HepG2 (cell line): ENCODE results near the gene MSI2. TPM values are rescaled to one million over a fixed set of nuclear protein-coding genes. Genes with fewer than 3 reads are reported as not detected.

Experiments
- ATAC-seq: fragments of 200-7000 bp; cut with Tn5 transposase; 3 replicates; pipeline ENCODE4 v1.9.1; 2020; ENCODE audit warnings: mild to moderate bottlenecking, moderate library complexity
- BruUV-seq: library from RNA; stranded (reverse); fragments of 400-500 nt; replicated peaks from 2 replicates; lab custom pipeline; 2021; lab: Mats Ljungman, UMichigan
- CTCF ChIA-PET: fragments of 300-600 bp; formaldehyde crosslinking; extraction: SDS; loops from one replicate; lab custom pipeline; 2021; ENCODE audit warnings: low total read pairs, inconsistent platforms, low intra/inter-chr PET ratio; lab: Yijun Ruan, JAX
- POLR2A ChIA-PET: fragments of 350-600 bp; sonication (Branson Sonifier 250); formaldehyde crosslinking; loops from one replicate; lab custom pipeline; 2020; ENCODE audit warnings: antibody characterized with exemption, inconsistent platforms; lab: Yijun Ruan, JAX
- DNase-seq: peaks from one replicate; pipeline ENCODE4 v3.0.0-alpha.2; 2015; ENCODE audit warnings: low spot score
- FAIRE-seq: peaks from 3 replicates; lab custom pipeline; 2011; peaks lifted over from hg19 to GRCh38; lab: Jason Lieb, UNC
- H2AFZ ChIP-seq: one replicate; pipeline ENCODE4 v1.6.1; 2011; ENCODE audit warnings: low read length, inconsistent platforms
- H3K27ac ChIP-seq: fragments of 300-600 bp; 3 replicates; pipeline ENCODE4 v1.8.0; 2011; ENCODE audit warnings: mixed run types, mild to moderate bottlenecking, mixed read lengths, low read length, inconsistent platforms; ENCODE audit not compliant: insufficient read depth; ENCODE audit errors: extremely low read length
- H3K27me3 ChIP-seq, 2 experiments: fragments of 200-600 bp in 1 of 2; 2 replicates in 1 of 2; 3 replicates in 1 of 2; pipeline versions ENCODE4 v1.6.0 to v1.8.0; 2011; ENCODE audit warnings: low read length in 2 of 2, mild to moderate bottlenecking in 2 of 2, moderate library complexity in 2 of 2, inconsistent platforms in 1 of 2; ENCODE audit not compliant: insufficient read depth in 2 of 2, control insufficient read depth in 1 of 2
- H3K36me3 ChIP-seq, 2 experiments: fragments of 200-600 bp in 1 of 2; replicated peaks in 1 of 2; 2 replicates in 1 of 2; 3 replicates in 1 of 2; pipeline versions ENCODE4 v1.5.1 to v1.8.0; 2011; ENCODE audit warnings: low read length in 2 of 2, inconsistent platforms in 1 of 2; ENCODE audit not compliant: insufficient read depth in 2 of 2, control insufficient read depth in 1 of 2
- H3K4me1 ChIP-seq: 2 replicates; pipeline ENCODE4 v1.5.1; 2012; ENCODE audit warnings: low read length, inconsistent platforms; ENCODE audit not compliant: insufficient read depth
- H3K4me2 ChIP-seq: 2 replicates; pipeline ENCODE4 v1.6.0; 2011; ENCODE audit warnings: low read depth, low read length, inconsistent platforms
- H3K4me3 ChIP-seq, 3 experiments: fragments of 200-600 bp in 1 of 3; sonication (generic), shearing (Covaris generic) in 1 of 3; replicated peaks in 1 of 3; 2 replicates each; pipeline ENCODE4 v1.5.1; 2011 to 2016; ENCODE audit warnings: low read length in 3 of 3, inconsistent platforms in 2 of 3, low read depth in 2 of 3, mild to moderate bottlenecking in 2 of 3, control low read depth in 1 of 3, mixed read lengths in 1 of 3; ENCODE audit not compliant: insufficient read depth in 1 of 3
- H3K79me2 ChIP-seq: one replicate; pipeline ENCODE4 v1.6.1; 2011; ENCODE audit warnings: low read length, inconsistent platforms; ENCODE audit not compliant: insufficient read depth
- H3K9ac ChIP-seq: 2 replicates; pipeline ENCODE4 v1.6.0; 2011; ENCODE audit warnings: mild to moderate bottlenecking, low read depth, low read length, inconsistent platforms; ENCODE audit not compliant: insufficient read depth
- H3K9me3 ChIP-seq: 2 replicates; pipeline ENCODE4 v1.5.1; 2012; ENCODE audit warnings: mild to moderate bottlenecking, low read length
- H4K20me1 ChIP-seq: 2 replicates; pipeline ENCODE4 v1.6.0; 2011; ENCODE audit warnings: inconsistent platforms, mild to moderate bottlenecking, low read length, moderate library complexity; ENCODE audit not compliant: insufficient read depth
- FOXA3 ChIP-seq: IDR thresholded peaks from 2 replicates; pipeline ENCODE4 v1.6.1; 2016; ENCODE audit warnings: missing genetic modification reagents, missing compliant biosample characterization
- MAFK ChIP-seq, 2 experiments: IDR thresholded peaks in 1 of 2; conservative IDR thresholded peaks in 1 of 2; 2 replicates each; pipeline ENCODE4 v1.6.1; 2011; ENCODE audit warnings: improper control_type of control experiment in 2 of 2, low read length in 2 of 2
- TRAFD1 ChIP-seq: sonication (generic); formaldehyde crosslinking; IDR thresholded peaks from 2 replicates; pipeline ENCODE4 v1.5.1; 2020; ENCODE audit warnings: missing genetic modification reagents, mild to moderate bottlenecking, borderline replicate concordance
- ZBTB42 ChIP-seq: sonication (generic); formaldehyde crosslinking; IDR thresholded peaks from 2 replicates; pipeline ENCODE4 v1.5.0; 2020; ENCODE audit warnings: mild to moderate bottlenecking, missing genetic modification reagents
- ZNF407 ChIP-seq: sonication (generic); formaldehyde crosslinking; IDR thresholded peaks from one replicate; pipeline ENCODE4 v1.5.1; 2020; ENCODE audit warnings: mild to moderate bottlenecking, missing genetic modification reagents; ENCODE audit errors: not compliant biosample characterization
- ZNF468 ChIP-seq: sonication (generic); formaldehyde crosslinking; IDR thresholded peaks from 2 replicates; pipeline ENCODE4 v1.8.0; 2022; ENCODE audit warnings: mild to moderate bottlenecking, moderate library complexity, missing genetic modification reagents
- ZNF567 ChIP-seq: sonication (generic); formaldehyde crosslinking; IDR thresholded peaks from 2 replicates; pipeline ENCODE4 v1.8.1; 2023; ENCODE audit warnings: mild to moderate bottlenecking, missing genetic modification reagents, borderline replicate concordance
- ZNF790 ChIP-seq: sonication (generic); formaldehyde crosslinking; IDR thresholded peaks from 2 replicates; pipeline ENCODE4 v1.8.0; 2022; ENCODE audit warnings: missing genetic modification reagents, mild to moderate bottlenecking, borderline replicate concordance
- WGBS: methylation state at CpG from one replicate; pipeline ENCODE4 v1.1.6; 2017; ENCODE audit warnings: low lambda C conversion rate; 5-methylcytosine and 5-hydroxymethylcytosine counted together
- in situ Hi-C: cut with HindIII; loops from 2 replicates; pipeline ENCODE4 v1.10.0; 2017; ENCODE audit warnings: low pct_unique_long_range_greater_than_20kb; ENCODE audit not compliant: extremely low pct_ligation_motif_present
- intact Hi-C: fragments of 100-400 bp; cut with micrococcal nuclease; formaldehyde crosslinking; loops from one replicate; pipeline ENCODE4 v1.10.0; 2022; ENCODE audit not compliant: unreplicated experiment
- polyA plus RNA-seq, 8 experiments: library from polyadenylated mRNA; depleted of rRNA in 3 of 8; stranded (reverse) in 7 of 8; unstranded in 1 of 8; fragments of >200 nt; fragmentation: Illumina TruSeq in 4 of 8; extraction: Trizol in 4 of 8; gene quantifications; 2 replicates each; pipeline versions ENCODE4 v1.2.1 to v1.2.3, GENCODE V29; 2011 to 2016; ENCODE audit warnings: low read depth in 4 of 8, missing spikeins in 1 of 8, mixed read lengths in 1 of 8; ENCODE audit not compliant: insufficient read depth in 1 of 8
- total RNA-seq, 5 experiments: library from RNA; depleted of rRNA; stranded (reverse); fragments of >200 nt; fragmentation: Illumina TruSeq; extraction: Trizol; gene quantifications; 2 replicates each; pipeline ENCODE4 v1.2.3, GENCODE V29; 2016; ENCODE audit warnings: low read depth in 1 of 5

The MSI2 gene
- total and polyA plus RNA-seq, 2 of the 13 experiments (the other 11 are each of a cell fraction or from before 2014, with no cell fraction given) = 77.5 to 78.4 TPM

GRCh38 chr17:57247913-57248312 lies 8.4 kb upstream of the MSI2 start:
- no peak overlapping the region for H3K4me2 ChIP-seq
- DNase-seq = no peak
- no peaks in the 10 kb centered on the region for H3K79me2 ChIP-seq
- no peaks in the 10 kb centered on the region for H3K27me3 ChIP-seq
- CTCF ChIA-PET = no interaction called here
- H4K20me1 ChIP-seq = no peaks in the 10 kb centered on the region
- POLR2A ChIA-PET = no interaction called here
- WGBS = 37% methylated on average over 2 of the region's 2 CpGs
- no peak for FAIRE-seq
- peaks cover 12% of the 10 kb centered on the region for H3K4me1 ChIP-seq
- intact Hi-C loops = loop anchor here (10.0 kb wide), 1 partner anchor 357 kb away; no protein-coding TSS in a partner anchor
- no peak for ATAC-seq
- BruUV-seq = no TSS peak
- H3K27ac ChIP-seq = no peak overlapping the region
- in situ Hi-C loops = loop anchor here (10.0 kb wide), 1 partner anchor 497 kb away; the partner anchor contains the start of gene CCDC182
- no peaks in the 10 kb centered on the region for H3K36me3 ChIP-seq
- no peaks in the 10 kb centered on the region for H3K9me3 ChIP-seq
- H3K9ac ChIP-seq = no peak overlapping the region
- TF ChIP-seq ZNF468 (CRISPR knock-in tag) (no peak), MAFK (conservative IDR thresholded peaks at IDR 0.05 in 1 of 2, IDR thresholded peaks at IDR 0.05 in 1 of 2; ENCODE audit: low read length in 2 of 2) (peak; percentile 65 to 69)
- H3K4me3 ChIP-seq = no peak overlapping the region
- H2AFZ ChIP-seq = no peak overlapping the region

GRCh38 chr17:57249520-57249919 lies 6.8 kb upstream of the MSI2 start:
- no peak for FAIRE-seq
- TF ChIP-seq ZNF567 (CRISPR knock-in tag) (no peak), TRAFD1 (CRISPR knock-in tag) (no peak), FOXA3 (CRISPR knock-in tag) (no peak), ZBTB42 (CRISPR knock-in tag) (no peak), ZNF790 (no peak), ZNF407 (CRISPR knock-in tag) (no peak)

More at GRCh38 chr17:57249520-57249919, 6.8 kb upstream of the MSI2 start:
- Histone ChIP-seq H3K9me3 (no peaks in the 10 kb centered on the region), H3K27ac (no peak overlapping the region), H3K4me2 (no peak overlapping the region), H2AFZ (no peak overlapping the region), H3K36me3 (no peaks in the 10 kb centered on the region), H4K20me1 (no peaks in the 10 kb centered on the region), H3K9ac (no peak overlapping the region), H3K4me3 (no peak overlapping the region), H3K27me3 (no peaks in the 10 kb centered on the region), H3K4me1 (peaks cover 16% of the 10 kb centered on the region), H3K79me2 (no peaks in the 10 kb centered on the region)
- ChIA-PET POLR2A (no interaction called here), CTCF (no interaction called here)
- DNase-seq = no peak
- BruUV-seq = no TSS peak
- in situ Hi-C loops (loop anchor here (10.0 kb wide), 1 partner anchor 495 kb away; the partner anchor contains the start of gene CCDC182), intact Hi-C loops (loop anchor here (10.0 kb wide), 1 partner anchor 355 kb away; no protein-coding TSS in a partner anchor)
- ATAC-seq = no peak
- 95% methylated on average over 1 of the region's 1 CpG for whole genome bisulfite sequencing
